ENCODE measurements around the gene ELN. TPM values are rescaled to one million over a fixed set of nuclear protein-coding genes. Genes with fewer than 3 reads are reported as not detected.
"Not testable (repeated sequence)": the region's sequence is repeated elsewhere in the genome, so short reads cannot be mapped to it uniquely, and the experiment has no call there.

The ELN gene
- total RNA-seq, 3 donors from 2014 or later: 0.08 to 0.15 TPM; not detected in 1

DNA sequence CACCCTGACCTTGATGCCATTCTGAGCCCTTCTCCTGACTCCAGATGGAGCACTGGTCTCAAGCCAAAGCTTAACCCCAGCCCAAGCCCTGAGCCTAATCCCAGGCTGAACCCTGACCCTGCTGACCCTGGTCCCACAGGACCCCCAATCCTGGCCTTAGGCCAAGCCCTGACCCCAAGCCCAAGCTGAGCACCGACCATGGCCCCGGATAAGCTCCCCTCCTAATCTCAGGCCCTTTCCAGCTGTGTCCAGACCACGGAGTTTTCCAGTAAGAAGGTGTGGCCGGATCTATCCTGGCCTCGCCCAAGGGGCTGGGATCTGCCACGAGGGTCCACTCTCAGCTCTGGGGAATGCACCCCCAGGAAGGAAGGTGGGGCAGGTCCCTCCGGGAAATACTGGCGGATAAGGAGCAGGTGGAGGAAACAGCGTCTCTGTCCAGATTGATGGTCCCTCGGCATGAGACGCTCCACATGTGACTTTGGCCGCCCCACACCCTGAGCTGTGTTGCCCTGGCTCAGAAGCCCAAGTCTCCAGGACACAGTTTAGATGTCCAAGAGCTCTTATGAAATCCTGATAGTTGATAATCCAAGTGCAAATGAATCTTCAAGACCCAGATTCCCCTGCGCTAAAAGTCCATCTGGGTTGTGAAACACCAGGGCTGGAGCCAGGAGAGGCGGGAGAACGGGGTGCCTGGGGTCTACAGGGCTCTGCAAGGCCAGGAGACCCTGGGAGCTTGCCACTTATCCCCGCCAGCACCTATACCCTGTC, 10.4 kb downstream of the ELN start:
- no peak overlapping the region for H3K4me3 Mint-ChIP-seq
- H3K4me1 Mint-ChIP-seq (ENCODE audit: low read depth): no peaks in the 10 kb centered on the region
- H3K27me3 Mint-ChIP-seq (ENCODE audit: low read depth): peaks cover 4% of the 10 kb centered on the region
- DNase-seq (no peak), ATAC-seq (no peak)
- H3K9me3 Mint-ChIP-seq: no peaks in the 10 kb centered on the region
- H3K36me3 Mint-ChIP-seq (ENCODE audit: insufficient read depth): no peaks in the 10 kb centered on the region

DNA sequence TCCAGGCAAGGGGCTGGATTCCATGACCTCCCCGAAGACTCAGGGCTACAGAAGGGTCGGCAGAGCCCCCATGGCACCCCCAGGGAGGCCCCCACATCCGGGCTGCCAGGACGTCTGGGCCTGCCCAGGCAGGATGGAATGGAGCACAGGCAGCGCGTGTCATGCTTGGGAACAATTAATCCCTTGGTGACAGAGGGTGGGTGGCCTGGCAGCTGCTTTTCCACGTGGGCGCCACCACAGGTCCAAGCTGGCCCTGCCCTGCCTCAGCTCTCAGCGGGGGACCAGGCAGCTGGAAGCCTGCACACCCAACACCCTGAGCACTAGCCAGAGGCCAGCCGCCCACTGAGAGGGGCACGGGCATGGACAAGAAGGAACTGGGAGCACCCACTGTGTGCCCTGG, 11.4 kb downstream of the ELN start:
- H3K36me3 Mint-ChIP-seq (ENCODE audit: insufficient read depth): no peaks in the 10 kb centered on the region
- no peak overlapping the region for H3K4me3 Mint-ChIP-seq
- ATAC-seq (no peak), DNase-seq (no peak)
- H3K4me1 Mint-ChIP-seq (ENCODE audit: low read depth): no peaks in the 10 kb centered on the region
- no peaks in the 10 kb centered on the region for H3K9me3 Mint-ChIP-seq
- peaks cover 5% of the 10 kb centered on the region for H3K27me3 Mint-ChIP-seq (ENCODE audit: low read depth)

DNA sequence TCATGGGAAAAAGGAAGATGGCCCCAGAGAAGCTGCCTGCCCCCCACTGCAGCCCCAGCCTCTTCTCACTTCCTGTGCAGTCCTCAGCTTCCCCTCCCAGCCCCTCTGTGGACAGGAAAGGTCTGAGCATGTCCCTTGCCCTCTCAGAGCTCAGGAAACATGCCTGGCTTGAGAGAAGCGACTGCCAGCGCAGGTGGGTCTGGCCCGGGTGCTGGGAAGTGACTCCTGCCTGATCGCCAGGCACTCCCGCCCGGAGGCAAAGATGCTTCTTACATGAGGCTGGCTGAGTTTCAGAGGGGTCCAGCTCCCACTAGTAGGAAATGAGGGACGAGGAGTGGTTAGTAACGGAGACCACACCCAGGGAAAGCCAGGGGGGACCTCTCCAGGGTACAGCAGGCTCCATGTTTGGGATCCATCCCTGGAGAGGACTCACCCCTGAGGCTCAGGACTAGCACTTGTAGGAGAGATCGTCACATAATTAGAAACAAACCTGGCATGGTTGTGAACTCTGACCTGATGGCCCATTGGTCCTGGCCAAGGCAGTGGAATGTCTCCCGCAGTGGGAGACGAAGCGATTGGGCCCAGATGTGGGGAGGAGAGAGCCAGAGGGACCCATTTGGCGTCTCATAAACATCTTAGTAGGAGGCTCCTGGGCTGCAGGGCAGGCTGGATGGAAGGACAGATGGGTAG, 12.3 kb downstream of the ELN start:
- DNase-seq (no peak), ATAC-seq (no peak)
- Mint-ChIP-seq H3K4me3 (no peak overlapping the region), H3K4me1 (ENCODE audit: low read depth) (no peaks in the 10 kb centered on the region), H3K9me3 (no peaks in the 10 kb centered on the region), H3K27me3 (ENCODE audit: low read depth) (peaks cover 8% of the 10 kb centered on the region), H3K36me3 (ENCODE audit: insufficient read depth) (no peaks in the 10 kb centered on the region)

DNA sequence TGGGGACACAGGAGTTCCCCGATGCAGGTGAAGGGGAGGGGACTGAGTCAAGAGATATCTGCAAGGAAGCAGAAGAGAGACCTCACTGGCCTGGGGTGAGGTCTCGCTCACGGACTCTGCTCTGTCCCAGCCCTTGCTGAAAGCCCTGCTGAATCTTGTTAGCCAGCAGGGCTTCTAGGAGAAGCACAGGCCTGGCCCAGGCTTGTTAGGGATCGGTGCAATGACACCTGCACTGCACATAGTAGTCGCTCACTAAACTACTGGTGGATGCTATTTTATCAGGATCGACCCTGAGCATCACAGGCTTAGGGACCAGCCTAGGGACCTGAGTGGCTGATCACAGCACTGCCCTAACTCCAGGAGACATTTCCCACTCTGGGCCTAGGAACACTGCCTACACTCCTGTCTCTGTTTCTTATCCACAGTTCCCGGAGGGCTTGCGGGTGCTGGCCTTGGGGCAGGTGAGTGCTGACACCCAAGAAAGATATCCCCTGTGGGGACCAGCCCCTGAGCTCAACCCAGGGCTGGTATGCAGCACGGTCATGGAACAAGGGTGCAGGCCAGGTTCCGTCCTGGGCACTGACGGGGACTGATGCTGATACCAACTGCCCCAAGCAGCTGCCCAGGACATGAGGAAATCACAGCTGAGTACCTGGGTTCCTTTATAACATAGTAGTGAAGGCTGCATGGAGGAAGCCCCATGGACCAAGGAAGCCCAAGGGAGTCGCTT, 13.0 kb downstream of the ELN start:
- DNase-seq (no peak), ATAC-seq (no peak)
- Mint-ChIP-seq H3K9me3 (no peaks in the 10 kb centered on the region), H3K4me1 (ENCODE audit: low read depth) (no peaks in the 10 kb centered on the region), H3K36me3 (ENCODE audit: insufficient read depth) (no peaks in the 10 kb centered on the region), H3K4me3 (no peak overlapping the region), H3K27me3 (ENCODE audit: low read depth) (peaks cover 8% of the 10 kb centered on the region)

DNA sequence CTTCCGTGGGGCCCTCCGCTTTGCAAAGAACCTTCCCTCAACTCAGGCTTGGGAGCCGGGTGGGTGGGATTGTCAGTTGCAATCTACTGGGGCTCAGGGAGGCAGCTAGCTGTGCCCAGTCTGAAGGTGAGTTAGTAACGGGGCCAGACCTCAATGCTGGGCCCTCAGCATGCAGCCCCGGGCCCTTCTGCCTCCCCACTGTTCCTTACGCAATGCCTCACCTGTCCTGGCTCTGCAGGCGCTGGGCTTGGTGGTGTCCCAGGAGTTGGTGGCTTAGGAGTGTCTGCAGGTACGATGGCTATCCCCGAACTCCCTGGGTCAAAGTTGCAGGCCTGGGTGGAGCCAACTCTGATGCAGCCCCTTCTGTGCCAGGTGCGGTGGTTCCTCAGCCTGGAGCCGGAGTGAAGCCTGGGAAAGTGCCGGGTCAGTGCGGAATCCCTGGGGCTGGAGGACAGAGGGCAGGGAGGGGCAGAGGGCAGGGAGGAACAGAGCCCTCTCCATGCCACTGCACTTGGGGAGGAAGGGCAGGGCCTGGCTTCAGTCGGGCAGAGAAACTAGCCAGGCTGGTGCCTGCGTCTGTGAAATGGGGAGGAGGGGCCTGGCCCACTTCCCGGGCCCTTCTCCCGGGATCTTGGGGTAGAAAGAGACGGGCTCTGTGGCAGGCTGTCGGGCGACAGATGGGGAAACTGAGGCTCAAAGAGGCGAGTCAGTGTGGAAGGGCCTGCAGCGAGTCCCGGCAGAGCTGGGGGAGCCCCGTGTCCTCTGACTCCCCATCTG, 15.0 kb downstream of the ELN start:
- ATAC-seq: no peak
- Mint-ChIP-seq H3K4me3 (no peak overlapping the region), H3K27me3 (ENCODE audit: low read depth) (peaks cover 6% of the 10 kb centered on the region), H3K9me3 (no peaks in the 10 kb centered on the region), H3K4me1 (ENCODE audit: low read depth) (no peaks in the 10 kb centered on the region), H3K36me3 (ENCODE audit: insufficient read depth) (no peaks in the 10 kb centered on the region)
- no peak for DNase-seq

DNA sequence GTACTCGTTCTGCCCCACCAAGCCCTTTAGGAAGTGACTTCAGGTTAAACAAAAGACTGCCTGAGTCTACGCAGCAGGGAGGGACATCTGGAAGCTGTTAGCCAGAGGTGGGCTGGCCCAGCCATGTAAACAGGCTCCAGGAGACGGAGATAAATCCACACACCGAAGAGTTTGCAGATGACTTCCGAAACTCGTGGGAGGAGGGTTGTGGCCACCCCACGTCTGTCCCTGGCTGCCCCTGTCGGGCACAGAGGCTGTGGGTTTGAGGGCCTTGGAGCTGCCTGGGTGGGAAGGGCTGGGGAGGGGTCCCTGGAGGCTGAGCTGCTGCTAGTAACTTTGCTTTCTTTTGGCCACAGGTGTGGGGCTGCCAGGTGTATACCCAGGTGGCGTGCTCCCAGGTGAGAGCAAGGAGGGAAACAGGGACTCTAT, 15.6 kb downstream of the ELN start:
- Mint-ChIP-seq H3K4me1 (ENCODE audit: low read depth) (no peaks in the 10 kb centered on the region), H3K9me3 (no peaks in the 10 kb centered on the region), H3K36me3 (ENCODE audit: insufficient read depth) (no peaks in the 10 kb centered on the region), H3K4me3 (no peak overlapping the region), H3K27me3 (ENCODE audit: low read depth) (peaks cover 6% of the 10 kb centered on the region)
- DNase-seq: no peak
- ATAC-seq: no peak

DNA sequence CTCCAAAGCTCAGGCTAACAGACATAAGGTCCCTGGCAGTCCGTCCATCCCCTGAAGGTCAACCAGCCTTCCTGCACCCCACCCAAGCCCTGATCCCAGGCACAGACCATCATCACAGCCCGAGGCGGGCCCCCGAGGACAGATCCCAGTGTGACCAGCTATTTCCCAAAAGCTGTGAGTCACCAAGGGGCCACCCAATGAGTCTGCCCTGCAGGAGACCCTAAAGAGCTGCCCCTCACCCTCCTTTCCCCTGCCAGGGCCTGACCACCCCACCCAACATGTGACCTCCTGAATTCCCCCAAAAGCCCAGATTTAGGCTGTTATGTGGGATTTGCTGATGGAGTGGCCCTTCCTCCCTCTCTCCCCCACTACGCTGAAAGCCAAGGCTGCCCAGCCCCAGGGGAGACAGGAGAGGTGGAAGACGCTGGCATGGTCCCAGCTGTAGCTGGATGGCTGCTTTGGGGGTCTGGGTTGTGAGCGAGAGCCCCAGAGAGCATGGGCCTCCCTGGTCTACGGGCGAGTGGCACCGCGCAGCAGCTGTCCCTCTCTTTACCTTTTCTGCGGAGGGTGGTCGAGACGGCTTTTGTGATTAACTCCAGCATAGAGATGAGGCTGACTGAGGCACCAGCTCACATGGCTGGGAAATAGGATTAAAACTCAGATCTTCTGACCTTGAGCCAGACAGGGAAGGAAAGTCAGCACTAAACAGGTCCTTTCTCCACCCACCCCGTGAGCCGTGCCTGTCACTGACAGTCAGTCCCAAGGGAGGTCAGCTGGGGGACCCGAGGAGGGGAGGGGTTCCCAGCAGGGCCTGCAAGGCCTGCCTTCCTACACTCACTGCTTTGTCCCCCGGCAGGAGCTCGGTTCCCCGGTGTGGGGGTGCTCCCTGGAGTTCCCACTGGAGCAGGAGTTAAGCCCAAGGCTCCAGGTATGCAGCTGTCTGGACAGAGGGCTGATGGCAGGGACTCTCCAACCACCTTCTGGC, 16.7 kb downstream of the ELN start:
- Mint-ChIP-seq H3K9me3 (no peaks in the 10 kb centered on the region), H3K36me3 (ENCODE audit: insufficient read depth) (no peaks in the 10 kb centered on the region)
- ATAC-seq: no peak

DNA sequence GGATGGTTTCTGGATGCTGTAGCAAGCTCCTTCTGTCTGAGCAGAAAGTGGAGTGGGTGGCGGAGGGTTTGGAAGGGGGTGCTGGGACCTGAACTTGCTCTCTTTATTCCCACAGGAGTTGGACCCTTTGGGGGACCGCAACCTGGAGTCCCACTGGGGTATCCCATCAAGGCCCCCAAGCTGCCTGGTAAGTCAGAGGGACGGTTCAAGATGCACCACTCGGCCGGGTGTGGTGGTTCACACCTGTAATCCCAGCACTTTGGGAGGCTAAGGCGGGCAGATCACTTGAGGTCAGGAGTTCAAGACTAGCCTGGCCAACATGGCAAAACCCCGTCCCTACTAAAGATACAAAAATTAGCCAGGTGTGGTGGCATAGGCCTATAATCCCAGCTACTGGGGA, 18.6 kb downstream of the ELN start:
- ATAC-seq; H3K4me3 Mint-ChIP-seq; H3K36me3 Mint-ChIP-seq (ENCODE audit: insufficient read depth): not testable (repeated sequence)

More for the DNA sequence above, 16.7 kb downstream of the ELN start:
- DNase-seq: no peak
- no peak overlapping the region for H3K4me3 Mint-ChIP-seq
- no peaks in the 10 kb centered on the region for H3K4me1 Mint-ChIP-seq (ENCODE audit: low read depth)
- H3K27me3 Mint-ChIP-seq (ENCODE audit: low read depth): peaks cover 6% of the 10 kb centered on the region

DNA sequence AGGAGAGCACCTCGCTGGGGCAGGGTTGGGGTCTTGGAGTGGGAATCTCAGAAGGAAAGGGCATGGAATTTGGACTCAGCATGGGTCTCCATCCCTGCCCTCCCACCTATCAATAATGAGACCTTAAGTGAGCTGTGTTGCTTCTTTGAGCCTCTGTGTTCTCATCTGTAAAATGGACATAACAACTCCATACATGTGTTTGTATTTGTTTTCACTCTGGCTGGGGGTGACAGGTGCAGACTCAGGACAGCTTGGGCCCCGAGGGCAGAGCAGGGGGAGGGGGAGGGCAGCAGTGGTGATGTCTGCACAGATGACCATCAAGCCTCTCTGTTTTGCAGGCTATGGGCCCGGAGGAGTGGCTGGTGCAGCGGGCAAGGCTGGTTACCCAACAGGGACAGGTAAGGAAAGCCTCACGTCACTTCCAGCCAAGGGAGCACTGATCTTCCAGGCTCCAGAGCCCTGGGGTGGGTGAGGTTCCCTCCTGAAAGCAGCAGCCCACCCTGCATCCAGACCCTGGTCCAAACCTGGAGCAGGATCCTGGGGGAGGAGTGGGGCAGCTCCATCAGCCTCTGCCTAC, 19.9 kb downstream of the ELN start:
- Mint-ChIP-seq H3K9me3 (no peaks in the 10 kb centered on the region), H3K4me1 (ENCODE audit: low read depth) (no peaks in the 10 kb centered on the region), H3K4me3 (no peak overlapping the region), H3K36me3 (ENCODE audit: insufficient read depth) (no peaks in the 10 kb centered on the region), H3K27me3 (ENCODE audit: low read depth) (peaks cover 6% of the 10 kb centered on the region)
- DNase-seq (no peak), ATAC-seq (no peak)

More for the DNA sequence above, 18.6 kb downstream of the ELN start:
- H3K4me1 Mint-ChIP-seq (ENCODE audit: low read depth); H3K27me3 Mint-ChIP-seq (ENCODE audit: low read depth); DNase-seq; H3K9me3 Mint-ChIP-seq: not testable (repeated sequence)

DNA sequence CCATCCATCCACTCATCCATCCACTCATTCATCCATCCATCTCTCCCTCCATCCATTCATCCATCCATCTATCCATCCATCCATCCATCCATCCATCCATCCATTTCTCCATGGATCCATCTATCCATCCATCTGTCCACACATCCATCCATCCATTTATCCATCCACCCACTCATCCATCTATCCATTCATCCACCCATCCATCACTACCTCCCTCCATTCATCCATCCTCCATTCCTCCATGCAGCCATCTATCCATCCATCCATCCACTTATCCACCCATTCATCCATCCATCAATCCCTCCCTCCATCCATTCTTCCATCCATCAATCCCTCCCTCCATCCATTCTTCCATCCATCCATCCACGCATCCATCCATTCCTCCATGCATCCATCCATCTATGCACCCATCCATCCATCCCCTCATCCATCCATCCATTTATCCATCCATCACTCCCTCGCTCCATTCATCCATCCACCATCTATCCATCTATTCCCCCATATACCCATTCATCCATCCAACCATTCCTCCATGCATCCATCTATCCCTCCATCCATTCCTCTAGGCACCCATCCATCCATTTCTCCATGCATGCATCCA, 21.1 kb downstream of the ELN start:
- H3K27me3 Mint-ChIP-seq (ENCODE audit: low read depth): peaks cover 6% of the 10 kb centered on the region
- H3K4me1 Mint-ChIP-seq (ENCODE audit: low read depth): no peaks in the 10 kb centered on the region

DNA sequence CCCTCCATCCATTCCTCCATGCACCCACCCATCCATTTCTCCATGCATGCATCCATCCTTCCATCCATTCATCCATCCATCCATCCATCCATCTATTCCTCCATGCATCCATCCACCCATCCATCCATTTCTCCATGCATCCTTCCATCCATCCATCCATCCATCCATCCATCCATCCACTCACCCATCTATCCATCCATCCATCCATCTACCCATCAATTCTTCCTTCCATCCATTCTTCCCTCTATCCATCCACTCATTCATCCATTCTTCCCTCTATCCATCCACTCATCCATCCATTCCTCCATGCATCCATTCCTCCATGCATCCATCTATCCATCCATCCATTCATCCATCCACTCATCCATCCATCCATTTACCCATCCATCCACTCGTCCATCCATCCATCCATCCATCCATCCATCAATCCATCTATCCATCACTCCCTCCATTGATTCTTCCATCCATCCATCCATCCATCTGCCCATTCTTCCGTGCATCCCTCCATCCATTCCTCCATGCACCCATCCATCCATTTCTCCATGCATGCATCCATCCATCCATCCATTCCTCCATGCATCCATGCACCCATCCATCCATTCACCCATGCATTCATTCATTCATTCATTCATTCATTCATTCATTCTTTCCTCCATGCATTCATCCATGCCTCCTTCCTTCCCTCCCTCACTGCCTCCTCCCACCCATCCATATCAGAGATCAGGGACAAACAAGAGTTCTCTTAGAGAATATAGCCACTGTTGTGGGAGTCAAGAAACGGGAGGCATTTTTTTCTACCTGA, 22.2 kb downstream of the ELN start:
- H3K27me3 Mint-ChIP-seq (ENCODE audit: low read depth): peaks cover 3% of the 10 kb centered on the region
- DNase-seq (no peak), ATAC-seq (no peak)
- H3K36me3 Mint-ChIP-seq (ENCODE audit: insufficient read depth): no peaks in the 10 kb centered on the region
- H3K4me3 Mint-ChIP-seq: no peak overlapping the region
- H3K4me1 Mint-ChIP-seq (ENCODE audit: low read depth): no peaks in the 10 kb centered on the region
- no peaks in the 10 kb centered on the region for H3K9me3 Mint-ChIP-seq

More for the DNA sequence above, 21.1 kb downstream of the ELN start:
- Mint-ChIP-seq H3K36me3 (ENCODE audit: insufficient read depth) (no peaks in the 10 kb centered on the region), H3K4me3 (no peak overlapping the region), H3K9me3 (no peaks in the 10 kb centered on the region)
- DNase-seq (no peak), ATAC-seq (no peak)

DNA sequence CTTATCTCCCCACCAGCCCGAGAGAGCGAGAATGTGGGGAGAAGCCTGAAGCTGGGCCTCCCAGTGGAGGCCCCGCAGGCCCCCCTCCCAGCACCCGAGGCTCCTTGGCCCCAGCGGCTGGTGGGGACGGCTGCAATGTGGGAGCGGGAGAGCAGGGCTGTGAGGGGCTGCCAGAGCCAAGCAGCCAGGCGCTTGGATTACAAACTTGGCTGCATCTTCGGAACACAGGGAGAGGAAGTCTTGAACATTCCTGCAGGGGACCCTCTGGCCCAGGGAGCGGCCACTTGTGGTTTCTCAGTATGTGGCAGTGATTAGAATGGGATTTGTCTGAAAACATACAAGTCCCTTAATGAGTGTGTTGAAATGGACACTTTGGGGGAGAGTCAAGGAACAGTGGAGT, 23.2 kb downstream of the ELN start:
- no peaks in the 10 kb centered on the region for H3K4me1 Mint-ChIP-seq (ENCODE audit: low read depth)
- H3K9me3 Mint-ChIP-seq: no peaks in the 10 kb centered on the region
- H3K36me3 Mint-ChIP-seq (ENCODE audit: insufficient read depth): no peaks in the 10 kb centered on the region
- DNase-seq: no peak
- no peak overlapping the region for H3K4me3 Mint-ChIP-seq
- no peak for ATAC-seq
- H3K27me3 Mint-ChIP-seq (ENCODE audit: low read depth): peaks cover 3% of the 10 kb centered on the region

Data from activated T-cell treated with anti-CD3 and anti-CD28 coated beads, Interleukin-2, amount 50 U/mL, for 4 hours (primary cell).